ENCODE results near the gene CHST2.

Gene CHST2

GRCh38 chr3:143128227-143128955 lies 8.8 kb downstream of the CHST2 start:
- DNase-seq (ENCODE audit: extremely low spot score), result no peak
- no peak for TF ChIP-seq CTCF (IDR thresholded peaks at IDR 0.05; ENCODE audit: control extremely low read depth, extremely low read depth, low read depth, missing control alignments)
- ChIA-PET CTCF (no interaction called here), POLR2A (no interaction called here)

DNA sequence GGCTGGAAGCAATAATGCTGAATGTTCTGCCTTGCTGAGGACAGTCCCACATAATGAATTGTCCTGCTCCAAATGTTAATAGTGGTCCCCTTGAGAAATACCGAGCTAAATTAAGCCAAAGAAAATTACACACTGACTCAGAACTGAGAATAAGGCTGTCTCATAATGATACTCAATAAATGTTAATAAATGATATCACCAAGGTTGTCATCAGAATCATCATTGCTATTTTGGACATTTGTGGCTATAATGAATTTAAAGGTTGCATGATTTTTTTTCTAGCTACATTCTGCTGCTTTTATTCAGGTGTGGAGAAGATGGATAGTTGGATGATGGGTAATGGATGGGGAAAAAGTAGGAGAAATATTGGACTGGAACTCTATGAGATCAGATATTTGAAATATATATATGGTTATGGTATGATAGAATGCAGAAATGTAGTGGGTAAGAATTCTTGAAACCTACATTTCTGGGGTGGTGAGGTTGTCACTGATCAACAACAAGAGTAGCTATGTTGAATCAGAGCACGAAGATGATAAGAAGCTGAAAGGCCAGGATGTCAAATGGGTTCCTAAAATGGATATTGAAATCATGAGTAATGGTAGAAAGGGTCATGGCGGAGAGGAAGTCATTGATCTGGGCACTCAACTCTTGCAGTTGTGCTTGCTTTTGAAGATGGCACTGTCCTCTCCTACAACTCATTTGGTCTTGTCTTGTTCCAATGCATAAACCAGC lies 12.8 kb downstream of the CHST2 start:
- CTCF ChIA-PET, result interaction anchor here (0.8 to 3.6 kb wide), 8 partner anchors 9 to 541 kb away, joined by 3 to 18 read pairs (median 4); no protein-coding TSS in a partner anchor
- POLR2A ChIA-PET, result no interaction called here
- TF ChIP-seq CTCF (IDR thresholded peaks at IDR 0.05; ENCODE audit: control extremely low read depth, extremely low read depth, low read depth, missing control alignments), result no peak
- DNase-seq (ENCODE audit: extremely low spot score), result no peak

DNA sequence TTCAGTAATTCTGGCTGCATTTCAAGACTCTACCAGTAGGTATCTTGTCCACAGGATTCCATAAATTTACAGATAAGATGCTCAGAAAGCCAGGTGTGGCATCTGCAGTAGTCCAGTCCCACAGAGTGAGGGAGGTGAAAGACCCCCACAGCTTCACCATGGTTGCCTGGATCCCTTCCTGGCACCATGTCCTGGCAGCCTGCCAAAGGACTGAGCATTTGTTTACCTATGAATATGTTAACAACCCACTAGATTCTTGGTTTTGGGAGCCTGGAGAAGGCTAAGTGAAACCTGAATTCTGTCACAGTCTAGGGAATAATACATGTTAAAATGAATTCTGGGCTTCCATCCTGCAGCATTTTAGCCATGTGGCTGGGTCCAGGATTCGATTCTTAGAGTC lies 14.9 kb downstream of the CHST2 start:
- POLR2A ChIA-PET, result no interaction called here
- DNase-seq (ENCODE audit: extremely low spot score), result no peak
- TF ChIP-seq CTCF (IDR thresholded peaks at IDR 0.05; ENCODE audit: control extremely low read depth, extremely low read depth, low read depth, missing control alignments), result no peak
- CTCF ChIA-PET, result interaction anchor here (0.7 to 3.6 kb wide), 5 partner anchors 8 to 30 kb away, joined by 4 to 18 read pairs (median 4); no protein-coding TSS in a partner anchor

- CTCF ChIA-PET, result interaction anchor here (0.7 to 3.6 kb wide), 7 partner anchors 9 to 196 kb away, joined by 3 to 18 read pairs (median 4); no protein-coding TSS in a partner anchor
- POLR2A ChIA-PET, result no interaction called here
Observed at GRCh38 chr3:143135150-143135549, 15.6 kb downstream of the CHST2 start.

GRCh38 chr3:143137435-143138036 lies 18.0 kb downstream of the CHST2 start:
- CTCF ChIA-PET, result no interaction called here
- no peak for DNase-seq (ENCODE audit: extremely low spot score)
- TF ChIP-seq CTCF (IDR thresholded peaks at IDR 0.05; ENCODE audit: control extremely low read depth, extremely low read depth, low read depth, missing control alignments), result no peak
- POLR2A ChIA-PET, result no interaction called here

More at GRCh38 chr3:143135150-143135549, 15.6 kb downstream of the CHST2 start:
- no peak for DNase-seq (ENCODE audit: extremely low spot score)
- no peak for TF ChIP-seq CTCF (IDR thresholded peaks at IDR 0.05; ENCODE audit: control extremely low read depth, extremely low read depth, low read depth, missing control alignments)

- no peak for TF ChIP-seq CTCF (IDR thresholded peaks at IDR 0.05; ENCODE audit: control extremely low read depth, extremely low read depth, low read depth, missing control alignments)
- no peak for DNase-seq (ENCODE audit: extremely low spot score)
- ChIA-PET POLR2A (no interaction called here), CTCF (interaction anchor here (1.3 to 1.4 kb wide), 2 partner anchors 9 to 535 kb away, joined by 3 to 4 read pairs; no protein-coding TSS in a partner anchor)
Observed at GRCh38 chr3:143138953-143139352, 19.4 kb downstream of the CHST2 start.

Measured in GM10248 (cell line).